Endothelial cell of umbilical vein (primary cell): Measurements from ENCODE around the gene PGBD5. TPM values are rescaled to one million over a fixed set of nuclear protein-coding genes. Genes with fewer than 3 reads are reported as not detected.

ENCODE experiments used
- BruUV-seq: library from RNA; stranded (reverse); fragments of 400-500 nt; replicated peaks from 2 replicates; lab custom pipeline; 2021; lab: Mats Ljungman, UMichigan
- CTCF ChIA-PET: fragments of 300-600, 350-600 bp; sonication (Branson Sonifier 250); formaldehyde crosslinking; loops from one replicate; lab custom pipeline; 2021; ENCODE audit warnings: antibody characterized with exemption, inconsistent platforms; lab: Charles Lee
- POLR2A ChIA-PET: fragments of 300-600, 350-600 bp; sonication (Branson Sonifier 250); formaldehyde crosslinking; loops from one replicate; lab custom pipeline; 2021; ENCODE audit warnings: antibody characterized with exemption, inconsistent platforms; lab: Charles Lee
- DNase-seq: peaks from one replicate; pipeline ENCODE4 v3.0.0-alpha.2; 2011; ENCODE audit warnings: low read depth, low spot score
- FAIRE-seq: peaks from 2 replicates; lab custom pipeline; 2011; peaks lifted over from hg19 to GRCh38; lab: Jason Lieb, UNC
- H2AFZ ChIP-seq: 2 replicates; pipeline ENCODE4 v1.6.0; 2012; ENCODE audit warnings: low read depth, low read length, control low read depth, inconsistent platforms
- H3K27ac ChIP-seq: 2 replicates; pipeline ENCODE4 v1.5.1; 2011; ENCODE audit warnings: low read depth, mild to moderate bottlenecking, control low read depth, low read length, moderate library complexity; ENCODE audit not compliant: insufficient read depth
- H3K27me3 ChIP-seq, 2 experiments: 2 replicates each; pipeline versions ENCODE4 v1.6.0 to v1.6.1; 2011; ENCODE audit warnings: low read length in 2 of 2, mixed read lengths in 1 of 2; ENCODE audit not compliant: control insufficient read depth in 2 of 2, insufficient read depth in 2 of 2
- H3K36me3 ChIP-seq, 2 experiments: 2 replicates in 1 of 2; 3 replicates in 1 of 2; pipeline ENCODE4 v1.5.1; 2011; ENCODE audit warnings: low read length in 2 of 2, mild to moderate bottlenecking in 1 of 2, moderate library complexity in 1 of 2; ENCODE audit not compliant: control insufficient read depth in 2 of 2, insufficient read depth in 2 of 2; ENCODE audit errors: extremely low read depth in 1 of 2
- H3K4me1 ChIP-seq: 3 replicates; pipeline ENCODE4 v1.5.1; 2011; ENCODE audit warnings: mild to moderate bottlenecking, low read length; ENCODE audit not compliant: control insufficient read depth, insufficient read depth; ENCODE audit errors: extremely low read depth
- H3K4me2 ChIP-seq: 2 replicates; pipeline ENCODE4 v1.6.1; 2011; ENCODE audit warnings: low read length, control low read depth, mixed read lengths; ENCODE audit not compliant: insufficient read depth
- H3K4me3 ChIP-seq, 3 experiments: fragments of 200-600 bp in 1 of 3; sonication (generic), shearing (Covaris generic) in 1 of 3; replicated peaks in 1 of 3; 2 replicates each; pipeline ENCODE4 v1.5.1; 2011 to 2016; ENCODE audit warnings: control low read depth in 3 of 3, low read length in 3 of 3, mild to moderate bottlenecking in 2 of 3, inconsistent platforms in 1 of 3, low read depth in 1 of 3, moderate library complexity in 1 of 3; ENCODE audit not compliant: insufficient read depth in 1 of 3
- H3K79me2 ChIP-seq: 2 replicates; pipeline ENCODE4 v1.6.0; 2012; ENCODE audit warnings: low read length, inconsistent platforms; ENCODE audit not compliant: control insufficient read depth, insufficient read depth
- H3K9ac ChIP-seq: replicated peaks from 2 replicates; pipeline ENCODE3; 2011; ENCODE audit warnings: low read length, control low read depth; ENCODE audit not compliant: insufficient read depth; ENCODE audit errors: extremely low read depth
- H3K9me1 ChIP-seq: replicated peaks from 3 replicates; pipeline ENCODE4 v1.6.0; 2011; ENCODE audit warnings: mild to moderate bottlenecking, low read length; ENCODE audit not compliant: control insufficient read depth, insufficient read depth; ENCODE audit errors: extremely low read depth
- H3K9me3 ChIP-seq: replicated peaks from 2 replicates; pipeline ENCODE4 v1.5.1; 2012; ENCODE audit warnings: low read length, inconsistent platforms; ENCODE audit not compliant: control insufficient read depth, insufficient read depth
- H4K20me1 ChIP-seq: replicated peaks from 2 replicates; pipeline ENCODE3; 2011; ENCODE audit warnings: mild to moderate bottlenecking, low read length; ENCODE audit not compliant: control insufficient read depth, insufficient read depth; ENCODE audit errors: extremely low read depth
- EZH2 ChIP-seq: IDR thresholded peaks from 2 replicates; pipeline ENCODE4 v1.6.1; 2012; ENCODE audit warnings: borderline replicate concordance, low read depth, mild to moderate bottlenecking, moderate library complexity, low read length, inconsistent platforms; ENCODE audit not compliant: severe bottlenecking
- FOS ChIP-seq: IDR thresholded peaks from 2 replicates; pipeline ENCODE4 v1.6.1; 2011; ENCODE audit warnings: mild to moderate bottlenecking, low read length, moderate library complexity, borderline replicate concordance; ENCODE audit not compliant: insufficient read depth
- GATA2 ChIP-seq: IDR thresholded peaks from 2 replicates; pipeline ENCODE4 v1.7.0; 2011; ENCODE audit warnings: low read depth, mild to moderate bottlenecking, moderate library complexity, mixed read lengths, low read length; ENCODE audit not compliant: insufficient read length, insufficient read depth
- JUN ChIP-seq: IDR thresholded peaks from 2 replicates; pipeline ENCODE4 v1.6.1; 2011; ENCODE audit warnings: borderline replicate concordance, low read depth; ENCODE audit not compliant: insufficient read length, insufficient read depth
- MYC ChIP-seq: IDR thresholded peaks from one replicate; pipeline ENCODE4 v1.6.1; 2011; ENCODE audit warnings: mild to moderate bottlenecking, low read depth, low read length
- POLR2A ChIP-seq: IDR thresholded peaks from 2 replicates; pipeline ENCODE4 v1.6.1; 2012; ENCODE audit warnings: low read depth, mild to moderate bottlenecking, control low read depth, low read length
- POLR2AphosphoS5 ChIP-seq: IDR thresholded peaks from 2 replicates; pipeline ENCODE4 v1.6.1; 2012; ENCODE audit warnings: low read depth, mild to moderate bottlenecking, control low read depth, low read length, moderate library complexity; ENCODE audit not compliant: insufficient read depth
- dilution Hi-C: fragments of 300-500 bp; cut with MboI; formaldehyde crosslinking; loops from one replicate; pipeline ENCODE4 v1.15.0; 2019; ENCODE audit warnings: low sequenced_read_pairs; ENCODE audit not compliant: extremely low pct_ligation_motif_present
- intact Hi-C: fragments of 100-400 bp; cut with micrococcal nuclease; formaldehyde crosslinking; loops from one replicate; pipeline ENCODE4 v1.10.0; 2022
- polyA plus RNA-seq, 4 experiments: library from polyadenylated mRNA; depleted of rRNA in 3 of 4; stranded (reverse) in 3 of 4; unstranded in 1 of 4; fragments of >200 nt; gene quantifications; 2 replicates each; pipeline versions ENCODE4 v1.2.1 to v1.2.3, GENCODE V29; 2011 to 2012; ENCODE audit warnings: missing spikeins in 1 of 4
- total RNA-seq: library from RNA; stranded (reverse); gene quantifications from 2 replicates; pipeline ENCODE4 v1.2.3, GENCODE V29; 2021
- TF ChIP-seq, protein P1 (sequence below): IDR thresholded peaks from 2 replicates; pipeline ENCODE4 v1.6.1; 2011; ENCODE audit not compliant: insufficient read depth, insufficient read length
- TF ChIP-seq, protein P2 (sequence below), 2 donors: IDR thresholded peaks; 1 replicate in 1 of 2; 2 replicates in 1 of 2; pipeline ENCODE4 v1.5.1; 2011; ENCODE audit warnings: low read length in 2 of 2, mild to moderate bottlenecking in 2 of 2, moderate library complexity in 2 of 2, control low read depth in 1 of 2, inconsistent platforms in 1 of 2, low read depth in 1 of 2; ENCODE audit not compliant: insufficient read depth in 1 of 2; ENCODE audit errors: extremely low read depth in 1 of 2

PGBD5 gene
- total and polyA plus RNA-seq, 2 donors (not counting 3 experiments of a cell fraction or from before 2014, with no cell fraction given): 0.03 TPM; not detected in 1

DNA sequence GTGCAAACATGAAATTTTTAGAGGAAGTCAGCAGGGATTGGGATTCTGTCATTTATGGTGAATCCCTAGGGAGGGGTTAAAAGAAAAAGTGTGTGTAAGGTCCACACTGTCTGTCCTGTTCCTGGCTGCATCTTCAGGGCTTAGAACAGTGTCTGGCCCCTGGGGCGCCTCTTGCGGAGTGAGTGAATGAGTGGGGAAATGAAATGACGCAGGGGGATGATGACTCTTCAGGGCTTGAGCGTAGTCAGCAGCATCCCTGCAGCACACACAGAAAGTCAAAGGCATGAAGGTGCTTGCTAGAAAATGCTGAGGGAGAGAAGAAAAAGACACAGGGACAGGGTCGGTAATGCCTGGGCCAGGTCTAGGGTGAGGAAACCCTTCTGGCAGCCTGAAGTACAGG lies 57.8 kb downstream of the PGBD5 start:
- no peaks in the 10 kb centered on the region for H3K79me2 ChIP-seq
- intact Hi-C loops: no loop called here
- ChIA-PET POLR2A (no interaction called here), CTCF (no interaction called here)
- no peaks in the 10 kb centered on the region for H3K9me1 ChIP-seq
- no peak overlapping the region for H3K27ac ChIP-seq
- no peaks in the 10 kb centered on the region for H3K9me3 ChIP-seq
- H3K9ac ChIP-seq: no peak overlapping the region
- H4K20me1 ChIP-seq: no peaks in the 10 kb centered on the region
- FAIRE-seq (no peak), DNase-seq (no peak)
- no peak overlapping the region for H2AFZ ChIP-seq
- no peaks in the 10 kb centered on the region for H3K36me3 ChIP-seq
- dilution Hi-C loops: no loop called here
- BruUV-seq: no TSS peak
- no peaks in the 10 kb centered on the region for H3K4me1 ChIP-seq
- no peak overlapping the region for H3K4me2 ChIP-seq
- no peak for TF ChIP-seq JUN
- TF ChIP-seq, protein P1, sequence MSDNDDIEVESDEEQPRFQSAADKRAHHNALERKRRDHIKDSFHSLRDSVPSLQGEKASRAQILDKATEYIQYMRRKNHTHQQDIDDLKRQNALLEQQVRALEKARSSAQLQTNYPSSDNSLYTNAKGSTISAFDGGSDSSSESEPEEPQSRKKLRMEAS: no peak
- no peak for TF ChIP-seq GATA2
- TF ChIP-seq MYC: no peak
- TF ChIP-seq POLR2A: no peak
- TF ChIP-seq EZH2: no peak
- no peak for TF ChIP-seq FOS
- TF ChIP-seq, protein P2, sequence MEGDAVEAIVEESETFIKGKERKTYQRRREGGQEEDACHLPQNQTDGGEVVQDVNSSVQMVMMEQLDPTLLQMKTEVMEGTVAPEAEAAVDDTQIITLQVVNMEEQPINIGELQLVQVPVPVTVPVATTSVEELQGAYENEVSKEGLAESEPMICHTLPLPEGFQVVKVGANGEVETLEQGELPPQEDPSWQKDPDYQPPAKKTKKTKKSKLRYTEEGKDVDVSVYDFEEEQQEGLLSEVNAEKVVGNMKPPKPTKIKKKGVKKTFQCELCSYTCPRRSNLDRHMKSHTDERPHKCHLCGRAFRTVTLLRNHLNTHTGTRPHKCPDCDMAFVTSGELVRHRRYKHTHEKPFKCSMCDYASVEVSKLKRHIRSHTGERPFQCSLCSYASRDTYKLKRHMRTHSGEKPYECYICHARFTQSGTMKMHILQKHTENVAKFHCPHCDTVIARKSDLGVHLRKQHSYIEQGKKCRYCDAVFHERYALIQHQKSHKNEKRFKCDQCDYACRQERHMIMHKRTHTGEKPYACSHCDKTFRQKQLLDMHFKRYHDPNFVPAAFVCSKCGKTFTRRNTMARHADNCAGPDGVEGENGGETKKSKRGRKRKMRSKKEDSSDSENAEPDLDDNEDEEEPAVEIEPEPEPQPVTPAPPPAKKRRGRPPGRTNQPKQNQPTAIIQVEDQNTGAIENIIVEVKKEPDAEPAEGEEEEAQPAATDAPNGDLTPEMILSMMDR (IDR thresholded peaks at IDR 0.05; ENCODE audit: extremely low read depth in 1 of 2, insufficient read depth in 1 of 2, low read depth in 1 of 2, low read length in 2 of 2): no peak
- no peak for TF ChIP-seq POLR2AphosphoS5
- H3K4me3 ChIP-seq: no peak overlapping the region
- no peaks in the 10 kb centered on the region for H3K27me3 ChIP-seq
